Gastrocnemius medialis (tissue), 4 donors: ENCODE data around the gene MEGF6. TPM values are rescaled to one million over a fixed set of nuclear protein-coding genes. Genes with fewer than 3 reads are reported as not detected.
A peak's percentile ranks its signal among the peaks of the same experiment; 100 is the strongest.

Experiments used
- ATAC-seq, 2 donors: fragments of 150-250 bp; one replicate each; pipeline ENCODE4 v1.9.1; 2016
- DNase-seq, 2 donors: peaks; one replicate each; pipeline ENCODE4 v3.0.0-alpha.2; 2019
- H3K27ac ChIP-seq, 4 donors: fragments of 200-600 bp; sonication (generic); 1 replicate in 1 of 4; 2 replicates in 3 of 4; pipeline ENCODE4 v1.5.1; 2016 to 2018; ENCODE audit warnings: mild to moderate bottlenecking in 2 of 4, moderate library complexity in 1 of 4
- H3K27me3 ChIP-seq, 3 donors: fragments of 200-600 bp; sonication (generic) in 2 of 3; 1 replicate in 1 of 3; 2 replicates in 2 of 3; pipeline versions ENCODE4 v1.5.1 to v1.6.0; 2016 to 2019; ENCODE audit warnings: mild to moderate bottlenecking in 1 of 3, moderate library complexity in 1 of 3
- H3K36me3 ChIP-seq, 2 donors: fragments of 200-600 bp; sonication (generic) in 1 of 2; one replicate each; pipeline ENCODE4 v1.5.1; 2017 to 2018
- H3K4me1 ChIP-seq, 2 donors: fragments of 200-600 bp; sonication (generic) in 1 of 2; one replicate each; pipeline ENCODE4 v1.5.1; 2016 to 2017; ENCODE audit warnings: mild to moderate bottlenecking in 2 of 2
- H3K4me3 ChIP-seq, 4 donors: fragments of 200-600 bp; sonication (generic) in 3 of 4; 1 replicate in 1 of 4; 2 replicates in 3 of 4; pipeline ENCODE4 v1.5.1; 2016 to 2019; ENCODE audit warnings: mild to moderate bottlenecking in 2 of 4
- H3K9me3 ChIP-seq, 3 donors: fragments of 200-600 bp; sonication (generic) in 2 of 3; 1 replicate in 1 of 3; 2 replicates in 2 of 3; pipeline ENCODE4 v1.5.1; 2016 to 2019
- CTCF ChIP-seq, 5 experiments: fragments of 450-650 bp in 3 of 5; fragments of 200-600 bp in 2 of 5; sonication (generic) in 2 of 5; IDR thresholded peaks in 4 of 5; conservative IDR thresholded peaks in 1 of 5; 1 replicate in 4 of 5; 2 replicates in 1 of 5; pipeline ENCODE4 v1.5.1; 2016 to 2019; ENCODE audit warnings: antibody characterized with exemption in 5 of 5, mild to moderate bottlenecking in 3 of 5, moderate library complexity in 3 of 5
- POLR2A ChIP-seq, 2 donors: fragments of 450-650 bp; IDR thresholded peaks; one replicate each; pipeline ENCODE4 v1.6.1; 2017; ENCODE audit warnings: antibody characterized with exemption in 2 of 2, mild to moderate bottlenecking in 2 of 2, moderate library complexity in 2 of 2
- in situ Hi-C, 4 donors: fragments of 200-750 bp; cut with MboI; loops; one replicate each; pipeline versions ENCODE4 v1.15.0 to v1.8.0; 2017; ENCODE audit warnings: low sequenced_read_pairs in 4 of 4
- intact Hi-C: fragments of 100-400 bp; cut with DNase I; formaldehyde crosslinking; loops from one replicate; pipeline ENCODE4 v1.15.1; 2023; ENCODE audit warnings: low total_unique reads
- total RNA-seq, 4 donors: library from RNA; depleted of rRNA; stranded (reverse); fragments of >200 nt; gene quantifications; one replicate each; pipeline versions ENCODE4 v1.1.0 to v1.2.3, GENCODE V29; 2016

MEGF6 gene
- total RNA-seq, 4 donors from 2014 or later, result 1.9 to 5.7 (median 4.9) TPM

- Histone ChIP-seq H3K4me1 (peaks cover 4 to 31% of the 10 kb centered on the region in 2 donors), H3K27me3 (no peaks in the 10 kb centered on the region), H3K27ac (peak overlapping the region in 1 of 4 donors; percentile 32), H3K9me3 (no peaks in the 10 kb centered on the region), H3K4me3 (no peak overlapping the region), H3K36me3 (no peaks in the 10 kb centered on the region)
- intact Hi-C loops, result no loop called here
- in situ Hi-C loops, result no loop called here
- TF ChIP-seq POLR2A (IDR thresholded peaks at IDR 0.05) (no peak), CTCF (IDR thresholded peaks at IDR 0.05 in 4 of 5, conservative IDR thresholded peaks at IDR 0.05 in 1 of 5) (no peak)
- ATAC-seq (no peak), DNase-seq (no peak)
These were observed 12.6 kb downstream of the MEGF6 start for GRCh38 chr1:3598522-3599285.

GRCh38 chr1:3598051-3598491 lies 13.2 kb downstream of the MEGF6 start:
- intact Hi-C loops (no loop called here), in situ Hi-C loops (no loop called here)
- ATAC-seq, result no peak
- DNase-seq, result no peak
- H3K4me1 ChIP-seq, result peaks cover 4 to 31% of the 10 kb centered on the region in 2 donors
- H3K4me3 ChIP-seq, result no peak overlapping the region
- TF ChIP-seq CTCF (IDR thresholded peaks at IDR 0.05 in 4 of 5, conservative IDR thresholded peaks at IDR 0.05 in 1 of 5), result no peak
- TF ChIP-seq POLR2A (IDR thresholded peaks at IDR 0.05), result no peak
- no peaks in the 10 kb centered on the region for H3K9me3 ChIP-seq
- no peaks in the 10 kb centered on the region for H3K36me3 ChIP-seq
- H3K27ac ChIP-seq, result no peak overlapping the region
- no peaks in the 10 kb centered on the region for H3K27me3 ChIP-seq

- H3K27me3 ChIP-seq, result no peaks in the 10 kb centered on the region
- in situ Hi-C loops, result no loop called here
- DNase-seq, result no peak
- no peaks in the 10 kb centered on the region for H3K36me3 ChIP-seq
- H3K27ac ChIP-seq, result no peak overlapping the region
- H3K4me3 ChIP-seq, result no peak overlapping the region
- H3K4me1 ChIP-seq, result peaks cover 4 to 31% of the 10 kb centered on the region in 2 donors
- ATAC-seq, result no peak
- no peaks in the 10 kb centered on the region for H3K9me3 ChIP-seq
- intact Hi-C loops, result no loop called here
- TF ChIP-seq POLR2A (IDR thresholded peaks at IDR 0.05) (no peak), CTCF (IDR thresholded peaks at IDR 0.05 in 4 of 5, conservative IDR thresholded peaks at IDR 0.05 in 1 of 5) (no peak)
These were observed 13.7 kb downstream of the MEGF6 start for GRCh38 chr1:3597599-3597964.

- no peak for TF ChIP-seq POLR2A (IDR thresholded peaks at IDR 0.05)
- no peak overlapping the region for H3K4me3 ChIP-seq
- intact Hi-C loops, result no loop called here
- peaks cover 4 to 31% of the 10 kb centered on the region in 2 donors for H3K4me1 ChIP-seq
- H3K9me3 ChIP-seq, result no peaks in the 10 kb centered on the region
- H3K36me3 ChIP-seq, result no peaks in the 10 kb centered on the region
- DNase-seq, result no peak
- in situ Hi-C loops, result no loop called here
- H3K27ac ChIP-seq, result no peak overlapping the region
- H3K27me3 ChIP-seq, result no peaks in the 10 kb centered on the region
- no peak for ATAC-seq
These were observed 14.4 kb downstream of the MEGF6 start for GRCh38 chr1:3596663-3597598.

- Histone ChIP-seq H3K27ac (no peak overlapping the region), H3K9me3 (no peaks in the 10 kb centered on the region), H3K4me1 (peaks cover 4 to 31% of the 10 kb centered on the region in 2 donors), H3K4me3 (no peak overlapping the region), H3K36me3 (no peaks in the 10 kb centered on the region), H3K27me3 (no peaks in the 10 kb centered on the region)
- intact Hi-C loops, result no loop called here
- ATAC-seq, result no peak
- no peak for TF ChIP-seq POLR2A (IDR thresholded peaks at IDR 0.05)
- TF ChIP-seq CTCF (IDR thresholded peaks at IDR 0.05 in 4 of 5, conservative IDR thresholded peaks at IDR 0.05 in 1 of 5), result no peak
- in situ Hi-C loops, result no loop called here
- DNase-seq, result no peak
These were observed 15.4 kb downstream of the MEGF6 start for GRCh38 chr1:3595949-3596348.
